ACC112 (cell line): ENCODE measurements around the gene CSPG4.
"Not testable (repeated sequence)": the region's sequence is repeated elsewhere in the genome, so short reads cannot be mapped to it uniquely, and the experiment has no call there.

Experiments used
- H2AFZ ChIP-seq: fragments of 200-600 bp; sonication (generic); one replicate; pipeline ENCODE4 v1.6.0; 2017; ENCODE audit warnings: antibody characterized with exemption, low read length; ENCODE audit not compliant: unreplicated experiment
- H3K27ac ChIP-seq: fragments of 200-600 bp; sonication (generic); 2 replicates; pipeline ENCODE4 v1.5.1; 2014; ENCODE audit warnings: low read depth, mild to moderate bottlenecking, antibody characterized with exemption, low read length, moderate library complexity
- H3K27me3 ChIP-seq: fragments of 200-600 bp; sonication (generic); 2 replicates; pipeline ENCODE4 v1.6.1; 2014; ENCODE audit warnings: mild to moderate bottlenecking, antibody characterized with exemption, low read length, moderate library complexity, mixed read lengths; ENCODE audit not compliant: insufficient read depth
- H3K36me3 ChIP-seq: fragments of 200-600 bp; sonication (generic); 2 replicates; pipeline ENCODE4 v1.6.1; 2016; ENCODE audit warnings: mild to moderate bottlenecking, antibody characterized with exemption, low read length, moderate library complexity, mixed read lengths; ENCODE audit not compliant: insufficient read depth
- H3K4me1 ChIP-seq: fragments of 200-600 bp; sonication (generic); one replicate; pipeline ENCODE4 v1.6.1; 2016; ENCODE audit warnings: low read length, mixed read lengths; ENCODE audit not compliant: insufficient read depth, unreplicated experiment, control insufficient read depth
- H3K4me3 ChIP-seq: fragments of 200-600 bp; sonication (generic); 2 replicates; pipeline ENCODE4 v1.5.1; 2014; ENCODE audit warnings: mild to moderate bottlenecking, low read depth, low read length
- H3K79me2 ChIP-seq: fragments of 200-600 bp; sonication (generic); one replicate; pipeline ENCODE4 v1.6.0; 2016; ENCODE audit warnings: low read length; ENCODE audit not compliant: control insufficient read depth, unreplicated experiment, insufficient read depth

The CSPG4 gene

DNA sequence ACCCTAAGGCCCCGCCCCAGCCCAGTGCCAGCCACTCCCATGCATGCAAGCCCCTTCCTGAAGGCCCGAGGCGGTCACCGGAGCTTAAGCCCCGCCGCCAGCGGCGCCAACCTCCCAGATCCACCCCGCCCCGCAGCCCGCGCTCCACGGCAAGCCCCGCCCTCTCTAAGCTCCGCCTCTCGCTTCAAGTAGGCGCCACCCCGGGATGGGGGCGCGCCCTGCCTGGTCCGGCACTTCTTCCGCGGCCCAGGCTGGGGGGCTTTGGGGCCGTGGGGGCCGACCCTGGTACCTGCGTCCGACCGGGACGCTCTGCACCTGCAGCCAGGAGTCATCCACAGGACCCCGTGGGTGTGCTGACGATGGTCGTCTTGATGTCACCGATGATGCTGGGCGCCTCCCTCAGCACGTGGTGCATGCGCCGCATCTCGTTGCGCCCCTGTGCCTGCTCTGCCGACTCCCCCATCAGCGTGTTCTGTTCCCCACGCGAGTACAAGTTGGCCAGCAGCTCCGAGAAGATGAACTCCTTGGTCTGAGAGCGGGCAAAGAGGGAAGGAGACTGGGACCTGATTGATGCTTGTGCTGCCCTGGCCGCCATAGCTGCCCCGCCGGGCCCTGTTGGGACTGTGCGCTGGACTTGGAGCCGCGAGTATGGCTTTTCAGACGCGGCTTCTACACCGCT is 26.1 kb upstream of the CSPG4 start:
- Histone ChIP-seq H3K27me3 (no peaks in the 10 kb centered on the region), H3K36me3 (no peaks in the 10 kb centered on the region), H3K4me1 (peaks cover 4% of the 10 kb centered on the region), H3K79me2 (no peaks in the 10 kb centered on the region), H3K4me3 (peak overlapping the region; percentile 97), H3K27ac (no peak overlapping the region), H2AFZ (no peak overlapping the region)

DNA sequence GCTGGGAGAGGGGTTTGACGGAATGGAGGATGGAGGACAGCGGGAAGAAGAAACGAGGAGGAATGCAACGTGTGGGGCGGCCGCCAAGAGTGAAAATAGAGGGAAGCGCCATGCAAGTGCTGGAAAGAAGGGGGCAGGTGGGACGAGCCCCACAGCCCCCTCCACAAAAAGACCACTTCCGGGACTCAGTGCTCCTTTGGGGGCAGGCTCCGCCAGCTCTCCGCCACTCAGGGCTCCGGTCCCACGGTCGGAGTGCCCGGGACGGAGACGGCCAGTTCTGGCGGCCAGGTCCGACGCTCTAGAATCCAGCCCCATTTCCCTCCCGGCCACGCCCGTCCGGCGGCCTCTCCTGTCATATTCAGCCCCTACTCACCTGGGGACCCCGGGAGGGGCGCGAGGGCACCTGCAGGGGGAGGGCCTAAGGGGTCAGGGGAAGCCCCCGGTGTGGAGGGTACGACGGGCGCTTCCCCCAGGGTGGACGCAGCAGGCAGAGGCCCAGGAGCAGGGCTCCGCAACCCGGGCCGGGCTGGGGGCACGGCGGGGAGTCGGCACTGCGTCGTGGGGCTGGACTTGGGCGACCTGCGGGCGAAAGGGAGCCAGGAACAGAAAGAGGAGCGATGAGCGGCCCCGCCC is 25.5 kb upstream of the CSPG4 start:
- Histone ChIP-seq H3K4me3 (peak overlapping the region; percentile 97), H2AFZ (peak overlapping the region; percentile 97), H3K79me2 (no peaks in the 10 kb centered on the region), H3K27me3 (no peaks in the 10 kb centered on the region), H3K36me3 (no peaks in the 10 kb centered on the region), H3K27ac (no peak overlapping the region), H3K4me1 (peaks cover 4% of the 10 kb centered on the region)

DNA sequence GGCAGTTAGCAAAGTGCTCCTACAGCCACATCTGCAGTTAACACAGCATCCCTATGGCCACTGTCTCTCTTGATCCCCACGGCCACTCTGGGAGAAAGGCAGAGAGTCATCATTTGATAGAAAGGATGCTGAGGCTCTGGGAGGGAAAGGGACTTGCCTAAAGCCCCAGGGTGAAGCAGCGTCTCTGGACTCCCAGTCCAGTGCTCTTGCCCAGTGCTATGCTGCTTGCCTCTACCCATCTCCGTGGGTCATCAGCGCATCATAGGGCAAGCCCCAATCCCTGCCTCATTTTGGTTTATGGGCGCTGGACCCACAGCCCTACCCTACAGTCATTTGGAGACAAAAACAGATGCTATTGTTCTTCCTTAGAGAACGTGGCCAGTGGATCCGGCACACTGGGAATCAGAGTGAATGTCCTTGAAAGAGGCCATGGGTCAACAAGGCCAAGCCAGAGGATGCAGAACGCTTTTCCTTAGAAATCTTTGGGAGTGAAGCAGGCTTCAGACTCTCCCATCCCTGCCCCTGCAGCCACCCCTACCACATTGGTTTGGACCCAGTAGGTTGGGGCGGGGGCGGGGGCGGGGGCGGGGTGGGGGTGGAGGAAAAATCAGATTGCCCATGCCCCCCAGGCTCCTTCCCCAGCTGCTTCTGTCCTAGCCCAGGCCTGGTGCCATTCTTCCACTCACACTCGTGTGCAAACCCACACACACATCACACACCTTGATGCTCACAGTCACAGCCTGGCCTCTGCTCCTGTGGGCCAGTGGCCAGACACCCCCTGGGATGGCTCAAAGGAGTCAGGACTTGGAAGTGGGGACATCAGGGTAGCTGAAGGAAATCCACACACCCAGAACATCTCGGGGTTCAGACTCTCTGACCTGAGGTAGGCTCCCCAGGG is 24.7 kb upstream of the CSPG4 start:
- not testable (repeated sequence) for H3K27ac ChIP-seq, H3K27me3 ChIP-seq, H3K79me2 ChIP-seq, H2AFZ ChIP-seq, H3K4me1 ChIP-seq, H3K36me3 ChIP-seq
- peak overlapping the region; percentile 97 for H3K4me3 ChIP-seq

DNA sequence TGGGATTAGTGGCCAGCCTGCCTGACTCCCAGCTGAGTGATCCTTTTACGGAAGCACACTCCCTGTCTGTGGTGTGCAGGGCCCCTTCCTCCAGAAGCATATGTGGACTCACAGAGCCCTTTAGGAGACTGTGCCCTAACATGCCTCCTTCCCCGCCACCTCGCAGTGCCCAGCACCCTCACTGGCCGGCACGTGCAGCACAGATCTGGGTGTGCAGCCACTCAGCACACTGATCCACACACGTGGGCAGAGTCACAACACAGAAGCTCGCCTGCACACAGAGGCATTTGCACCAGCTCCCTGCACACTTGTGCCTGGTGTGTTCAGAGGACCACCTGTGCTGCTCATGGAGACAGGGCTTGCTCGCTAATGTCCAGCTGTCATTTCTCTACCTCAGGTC is 23.6 kb upstream of the CSPG4 start:
- Histone ChIP-seq H3K79me2 (no peaks in the 10 kb centered on the region), H3K4me3 (no peak overlapping the region), H3K36me3 (no peaks in the 10 kb centered on the region), H3K27me3 (no peaks in the 10 kb centered on the region), H3K27ac (no peak overlapping the region), H3K4me1 (peaks cover 4% of the 10 kb centered on the region), H2AFZ (no peak overlapping the region)

DNA sequence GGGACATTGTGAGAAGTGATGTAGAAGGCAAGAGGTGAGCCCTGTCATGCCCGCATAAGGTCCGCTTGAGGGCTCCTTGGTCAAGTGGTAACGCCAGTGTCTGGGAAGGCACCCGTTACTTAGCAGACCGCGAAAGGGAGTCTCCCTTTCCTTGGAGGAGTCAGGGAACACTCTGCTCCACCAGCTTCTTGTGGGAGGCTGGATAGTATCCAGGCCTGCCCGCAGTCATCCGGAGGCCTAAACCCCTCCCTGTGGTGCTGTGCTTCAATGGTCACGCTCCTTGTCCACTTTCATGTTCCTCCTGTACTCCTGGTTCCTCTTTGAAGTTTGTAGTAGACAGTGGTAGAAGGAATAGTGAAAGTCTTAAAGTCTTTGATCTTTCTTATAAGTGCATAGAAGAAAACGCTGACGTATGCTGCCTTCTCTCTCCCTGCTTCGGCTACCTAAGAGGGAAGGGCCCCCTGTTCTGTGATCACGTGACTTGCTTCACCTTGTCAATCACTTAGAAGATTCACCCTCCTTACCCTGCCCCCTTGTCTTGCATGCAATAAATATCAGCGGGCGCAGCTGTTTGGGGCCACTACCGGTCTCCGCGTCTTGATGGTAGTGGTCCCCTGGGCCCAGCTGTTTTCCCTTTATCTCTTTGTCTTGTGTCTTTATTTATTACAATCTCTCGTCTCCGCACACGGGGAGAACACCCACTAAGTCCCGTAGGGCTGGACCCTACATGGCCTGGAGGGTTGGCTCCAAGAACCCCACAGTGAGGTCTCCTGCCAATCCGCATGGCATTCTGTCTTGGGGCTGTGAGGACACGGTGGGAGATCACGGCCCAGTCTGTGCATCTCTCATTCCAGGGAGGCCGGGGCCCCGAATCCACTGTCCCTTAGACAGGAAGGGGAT is 22.5 kb upstream of the CSPG4 start:
- H3K27ac ChIP-seq: not testable (repeated sequence)

DNA sequence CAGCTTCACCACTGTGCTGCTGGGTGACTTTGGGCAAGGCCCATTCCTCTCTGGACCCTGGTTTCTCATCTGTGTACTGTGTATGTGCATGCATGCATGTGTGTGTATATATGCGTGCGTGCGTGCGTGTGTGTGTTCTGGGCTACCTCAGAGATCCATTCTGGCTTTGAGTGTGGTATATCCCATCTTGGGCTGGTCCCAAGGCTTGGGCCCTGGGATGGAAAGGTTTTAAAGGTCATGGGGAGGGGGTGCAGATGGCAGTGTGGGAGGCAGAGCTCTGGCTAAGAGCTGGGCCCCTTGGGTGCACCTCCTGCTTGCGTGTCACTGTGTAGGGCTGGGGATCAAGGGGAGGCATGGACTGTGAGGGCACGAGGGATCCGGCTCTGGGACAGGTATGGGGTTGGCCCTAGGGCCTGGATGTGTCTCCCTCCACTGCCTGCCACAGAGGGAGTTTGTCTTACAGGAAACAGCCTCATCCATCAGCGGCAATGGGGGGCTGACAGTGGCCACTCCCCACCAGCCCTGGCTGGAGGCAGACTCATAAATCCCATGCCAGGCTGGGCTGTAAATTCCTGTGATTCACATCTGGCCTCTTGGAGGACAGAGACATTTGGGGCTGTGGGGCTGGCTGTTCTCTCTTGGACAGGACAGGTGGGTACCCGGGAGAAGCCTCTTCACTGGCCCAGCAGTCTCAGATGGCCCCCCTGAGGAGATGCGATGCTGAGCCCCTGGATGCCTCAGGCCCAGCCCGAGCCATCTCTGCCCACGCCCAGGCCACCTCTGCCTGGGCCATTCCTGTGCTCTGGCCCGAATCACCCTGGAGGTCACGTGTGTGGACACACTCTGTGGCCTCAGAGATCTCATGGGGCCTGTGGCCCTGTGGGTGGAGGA is 21.4 kb upstream of the CSPG4 start:
- Histone ChIP-seq H3K79me2 (no peaks in the 10 kb centered on the region), H3K27ac (no peak overlapping the region), H3K4me3 (no peak overlapping the region), H2AFZ (no peak overlapping the region), H3K27me3 (no peaks in the 10 kb centered on the region), H3K36me3 (no peaks in the 10 kb centered on the region), H3K4me1 (peaks cover 2% of the 10 kb centered on the region)

More for the DNA sequence above, 22.5 kb upstream of the CSPG4 start:
- not testable (repeated sequence) for H3K27me3 ChIP-seq, H3K4me3 ChIP-seq, H3K79me2 ChIP-seq, H3K36me3 ChIP-seq, H3K4me1 ChIP-seq, H2AFZ ChIP-seq

DNA sequence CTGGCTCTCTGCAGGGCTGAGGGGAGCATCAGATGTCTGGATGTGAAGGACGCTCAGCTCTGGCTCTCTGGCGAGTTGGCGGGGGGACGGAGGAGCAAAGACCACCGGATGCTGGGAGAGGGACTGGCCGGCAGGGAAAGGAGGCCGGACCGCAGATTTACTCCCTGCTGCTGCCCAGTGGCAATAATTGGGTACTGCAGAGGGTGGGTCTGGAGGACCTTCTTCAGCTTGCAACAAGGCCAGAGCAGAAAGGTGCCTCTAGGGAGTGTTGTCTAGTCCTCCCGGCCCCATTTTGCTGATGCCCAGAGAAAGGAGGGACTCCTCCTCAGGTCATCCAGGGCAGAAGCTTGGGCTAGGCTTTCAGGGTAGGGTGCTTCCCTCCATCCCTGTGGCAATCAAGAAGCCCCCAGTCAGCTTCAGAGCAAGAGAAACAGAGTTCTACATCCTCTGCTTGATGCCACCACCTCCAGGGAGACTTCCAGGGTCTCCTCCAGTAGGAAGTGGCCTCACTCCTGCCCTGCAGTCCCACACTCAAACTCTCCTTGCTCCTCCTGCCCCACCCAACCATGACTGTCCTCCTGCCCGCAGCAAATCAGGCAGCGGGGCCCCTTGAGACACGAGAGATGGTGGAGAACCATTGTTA is 20.3 kb upstream of the CSPG4 start:
- no peak overlapping the region for H3K4me3 ChIP-seq
- no peaks in the 10 kb centered on the region for H3K4me1 ChIP-seq
- no peak overlapping the region for H3K27ac ChIP-seq
- no peaks in the 10 kb centered on the region for H3K36me3 ChIP-seq
- H2AFZ ChIP-seq: no peak overlapping the region
- no peaks in the 10 kb centered on the region for H3K27me3 ChIP-seq
- H3K79me2 ChIP-seq: no peaks in the 10 kb centered on the region

DNA sequence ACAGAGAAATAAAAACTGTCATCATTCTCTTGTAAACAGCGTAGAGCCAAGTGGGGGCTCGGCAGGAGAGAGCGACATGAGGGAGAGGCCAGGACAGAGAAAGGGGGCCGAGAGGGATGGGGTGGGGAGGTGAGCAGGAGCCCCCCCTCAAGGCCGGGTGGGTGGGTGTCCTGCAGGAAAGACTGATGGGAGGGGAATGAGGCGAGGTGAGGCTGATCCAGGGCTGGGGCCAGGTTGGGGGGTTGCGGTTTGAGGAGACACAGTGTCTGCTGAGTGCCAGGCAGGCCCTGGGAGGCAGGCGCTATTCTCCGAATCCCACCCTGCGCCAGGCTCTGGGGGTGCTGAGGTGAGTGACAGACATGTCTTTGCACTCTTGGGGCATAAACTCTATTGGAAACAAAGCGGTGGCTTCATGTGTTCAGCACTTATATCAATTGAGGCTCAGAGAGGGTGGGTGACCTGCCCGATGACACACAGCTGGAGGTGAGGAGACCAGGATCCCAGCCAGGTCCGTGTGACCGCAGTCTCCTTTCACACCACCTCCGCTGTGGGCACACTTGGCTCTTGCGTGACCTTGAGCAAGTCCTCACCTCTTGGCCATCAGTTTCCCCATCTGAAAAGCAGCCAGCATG is 19.6 kb upstream of the CSPG4 start:
- H3K4me1 ChIP-seq: no peaks in the 10 kb centered on the region
- H3K27ac ChIP-seq: no peak overlapping the region
- H3K4me3 ChIP-seq: no peak overlapping the region
- H3K36me3 ChIP-seq: no peaks in the 10 kb centered on the region
- no peaks in the 10 kb centered on the region for H3K27me3 ChIP-seq
- H3K79me2 ChIP-seq: no peaks in the 10 kb centered on the region
- H2AFZ ChIP-seq: no peak overlapping the region
